GM04504 (cell line): ENCODE results near the gene PI4KA.

Experiments
- DNase-seq: peaks from one replicate; pipeline ENCODE4 v3.0.0-alpha.2; 2012; ENCODE audit warnings: low read depth

Gene PI4KA

DNA sequence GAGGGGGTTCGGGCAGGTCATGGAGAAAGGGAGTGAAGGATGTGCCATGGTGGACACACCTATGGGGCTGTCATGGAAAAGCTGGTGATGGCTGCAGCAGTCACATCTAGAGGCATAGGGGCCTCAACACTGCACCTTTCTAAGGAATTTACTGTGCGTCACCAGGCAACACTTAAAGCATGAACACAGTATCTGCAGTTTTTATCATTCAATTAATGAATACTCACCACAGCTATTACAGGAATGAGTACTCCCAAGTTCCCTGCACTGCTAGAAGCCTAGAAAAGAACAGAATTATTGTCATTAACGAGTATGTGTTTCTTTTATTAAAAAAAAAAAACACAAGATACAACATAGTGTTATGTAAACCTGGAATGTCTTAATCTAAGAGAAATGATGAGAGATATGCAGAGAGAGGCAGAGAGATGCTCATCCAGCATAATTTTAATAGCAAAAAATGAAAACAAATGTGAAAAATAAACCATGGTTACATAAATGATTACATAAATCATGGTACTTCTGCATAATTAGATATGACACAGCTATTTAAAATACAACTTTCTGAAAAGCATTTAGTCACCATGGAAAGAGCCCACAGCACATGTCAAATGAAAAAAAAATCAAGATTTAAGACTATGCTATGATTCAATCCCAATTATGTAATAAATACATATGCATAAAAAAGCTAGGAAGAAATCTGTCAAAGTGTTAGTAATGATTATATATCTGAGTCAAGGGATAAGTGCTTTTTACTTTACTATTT, 65.5 kb downstream of the PI4KA start:
- DNase-seq, result no peak

GRCh38 chr22:20792221-20792965, 66.2 kb downstream of the PI4KA start:
- no peak for DNase-seq

GRCh38 chr22:20788627-20789344, 69.8 kb downstream of the PI4KA start:
- no peak for DNase-seq

- no peak for DNase-seq
Measured at GRCh38 chr22:20787746-20788626, 70.6 kb downstream of the PI4KA start.

DNA sequence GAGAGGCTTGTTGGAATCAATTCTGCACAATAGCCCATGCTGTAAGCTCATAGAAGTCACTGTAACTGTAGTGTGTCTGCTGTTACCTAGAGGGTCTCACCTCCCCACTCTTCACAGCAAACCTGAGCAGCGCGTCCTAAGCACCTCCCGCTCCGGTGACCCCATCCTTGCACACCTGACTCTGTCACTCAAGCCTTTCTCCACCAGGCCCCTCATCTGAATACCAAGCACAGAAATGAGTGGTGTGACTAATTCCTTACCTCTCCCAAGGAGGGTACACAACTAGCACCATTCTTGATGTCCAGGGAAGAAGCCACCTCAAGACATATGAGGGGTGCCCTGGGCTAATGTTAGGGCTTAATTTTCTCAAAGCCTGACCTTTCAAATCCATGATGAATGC, 71.4 kb downstream of the PI4KA start:
- DNase-seq, result no peak

DNA sequence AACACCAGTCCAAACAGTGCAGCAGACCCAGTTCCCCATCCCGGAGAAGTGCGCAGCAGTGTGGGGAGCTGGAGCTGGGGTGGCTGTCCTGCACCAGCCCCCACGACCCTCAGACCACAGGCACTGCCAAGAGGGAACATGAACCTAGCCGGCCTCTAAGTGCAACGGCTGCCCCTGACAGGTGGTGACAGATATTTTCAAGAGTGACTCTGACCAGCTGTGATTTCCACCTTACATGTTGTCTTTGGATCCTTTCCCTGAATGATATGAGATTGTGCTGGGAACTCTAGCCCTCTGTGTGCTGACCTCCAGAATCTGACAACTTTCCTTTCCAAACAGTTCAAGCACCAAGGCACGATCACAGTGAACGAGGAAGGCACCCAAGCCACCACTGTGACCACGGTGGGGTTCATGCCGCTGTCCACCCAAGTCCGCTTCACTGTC, 72.1 kb downstream of the PI4KA start:
- no peak for DNase-seq

DNA sequence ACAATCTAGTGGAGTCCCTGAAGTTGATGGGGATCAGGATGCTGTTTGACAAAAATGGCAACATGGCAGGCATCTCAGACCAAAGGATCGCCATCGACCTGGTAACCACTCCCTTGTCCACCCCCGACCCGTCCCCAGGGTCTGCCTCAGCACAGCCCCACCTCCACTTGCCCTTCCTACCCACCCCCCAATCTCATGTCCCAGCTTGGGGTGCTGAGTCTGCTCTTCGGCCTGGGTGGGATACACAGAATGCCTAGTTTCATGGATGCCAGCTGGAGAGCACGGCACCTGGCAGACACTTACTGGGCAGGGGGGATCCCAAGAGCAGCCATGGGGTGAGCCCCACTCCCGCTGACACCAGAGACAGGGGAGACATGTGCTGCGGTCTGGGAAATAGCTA, 72.6 kb downstream of the PI4KA start:
- no peak for DNase-seq

GRCh38 chr22:20785415-20785814, 73.2 kb downstream of the PI4KA start:
- no peak for DNase-seq

- DNase-seq, result no peak
Measured at GRCh38 chr22:20783844-20784723, 74.5 kb downstream of the PI4KA start.

DNA sequence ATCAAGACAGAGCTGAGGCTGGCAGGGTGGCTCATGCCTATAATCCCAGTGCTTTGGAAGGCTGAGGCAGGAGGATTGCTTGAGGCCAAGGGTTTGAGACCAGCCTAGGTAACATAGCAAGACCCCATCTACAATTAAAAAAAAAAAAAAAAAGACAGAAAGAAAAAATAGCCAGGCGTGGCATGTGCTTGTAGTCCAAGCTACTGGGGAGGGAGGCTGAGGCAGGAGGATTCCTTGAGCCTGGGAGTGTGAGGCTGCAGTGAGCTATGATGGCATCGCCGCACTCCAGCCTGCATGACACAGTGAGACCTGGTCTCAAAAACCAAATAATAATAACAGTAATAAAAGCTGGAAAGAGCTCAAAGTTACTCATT, 75.3 kb downstream of the PI4KA start:
- no peak for DNase-seq

GRCh38 chr22:20782596-20783299, 75.9 kb downstream of the PI4KA start:
- DNase-seq, result no peak

- no peak for DNase-seq
Measured at GRCh38 chr22:20782083-20782482, 76.5 kb downstream of the PI4KA start.

- no peak for DNase-seq
Measured at GRCh38 chr22:20781272-20781990, 77.2 kb downstream of the PI4KA start.

- DNase-seq, result no peak
Measured at GRCh38 chr22:20779818-20780158, 78.8 kb downstream of the PI4KA start.

DNA sequence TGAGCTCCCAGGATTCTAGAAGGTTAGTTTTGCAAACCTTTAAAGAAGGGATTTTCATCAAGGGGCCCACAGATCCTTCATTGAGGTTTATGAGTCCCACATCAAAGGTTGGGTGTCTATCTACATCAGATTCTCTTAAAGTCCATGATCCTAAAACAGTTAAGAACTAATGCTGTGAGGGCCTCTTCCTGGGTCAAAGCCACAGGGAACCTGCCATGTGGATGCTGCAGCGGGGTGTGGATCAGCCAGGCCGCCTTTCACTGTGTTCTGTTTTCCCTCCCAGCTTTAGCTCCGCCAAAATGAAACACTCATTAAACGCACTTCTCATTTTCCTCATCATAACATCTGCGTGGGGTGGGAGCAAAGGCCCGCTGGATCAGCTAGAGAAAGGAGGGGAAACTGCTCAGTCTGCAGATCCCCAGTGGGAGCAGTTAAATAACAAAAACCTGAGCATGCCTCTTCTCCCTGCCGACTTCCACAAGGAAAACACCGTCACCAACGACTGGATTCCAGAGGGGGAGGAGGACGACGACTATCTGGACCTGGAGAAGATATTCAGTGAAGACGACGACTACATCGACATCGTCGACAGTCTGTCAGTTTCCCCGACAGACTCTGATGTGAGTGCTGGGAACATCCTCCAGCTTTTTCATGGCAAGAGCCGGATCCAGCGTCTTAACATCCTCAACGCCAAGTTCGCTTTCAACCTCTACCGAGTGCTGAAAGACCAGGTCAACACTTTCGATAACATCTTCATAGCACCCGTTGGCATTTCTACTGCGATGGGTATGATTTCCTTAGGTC, 79.4 kb downstream of the PI4KA start:
- DNase-seq, result no peak

GRCh38 chr22:20777420-20778177, 81.0 kb downstream of the PI4KA start:
- peak; percentile 53 for DNase-seq

DNA sequence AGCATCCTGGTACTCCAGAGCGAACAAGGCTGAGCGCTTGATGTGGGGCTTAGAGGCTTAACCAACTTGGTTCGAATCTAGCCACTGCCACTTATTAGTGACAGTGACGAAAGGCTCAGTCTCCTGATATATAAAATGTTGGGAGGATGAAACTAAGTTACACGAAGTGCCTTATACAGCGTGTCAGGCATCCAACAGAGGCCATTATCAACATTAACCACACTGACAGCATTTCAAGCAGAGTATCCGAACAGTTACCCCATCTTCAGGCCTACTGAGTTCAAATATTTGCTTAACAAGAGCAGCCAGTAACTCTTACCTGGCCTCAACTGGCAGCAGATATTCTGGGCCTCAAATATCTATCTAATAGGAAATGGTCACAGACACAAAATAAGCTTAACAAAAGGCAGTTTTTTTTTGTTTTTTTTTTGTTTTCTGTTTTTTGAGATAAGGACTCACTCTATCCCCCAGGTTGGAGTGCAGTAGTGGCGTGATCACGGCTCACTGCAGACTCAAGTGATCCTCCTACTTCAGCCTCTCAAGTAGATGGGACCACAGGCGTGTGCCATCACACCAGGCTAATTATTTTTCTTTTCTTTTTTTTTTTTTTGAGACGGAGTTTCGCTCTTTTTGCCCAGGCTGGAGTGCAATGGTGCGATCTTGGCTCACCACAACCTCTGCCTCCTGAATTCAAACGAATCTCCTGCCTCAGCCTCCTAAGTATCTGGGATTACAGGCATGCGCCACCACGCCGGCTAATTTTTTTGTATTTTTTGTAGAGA, 81.8 kb downstream of the PI4KA start:
- DNase-seq, result no peak
